Colon (tissue), 2 donors: ENCODE results near the gene LOXL1.
"Not testable (repeated sequence)": the region's sequence is repeated elsewhere in the genome, so short reads cannot be mapped to it uniquely, and the experiment has no call there.

Experiments used
- FAIRE-seq: peaks from 2 replicates; lab custom pipeline; 2012; peaks lifted over from hg19 to GRCh38; lab: Jason Lieb, UNC
- donor health status: control.
- donor health status: control.

LOXL1 gene

GRCh38 chr15:73954188-73955145 lies 28.2 kb downstream of the LOXL1 start:
- no peak for FAIRE-seq

GRCh38 chr15:73955326-73955725 lies 29.1 kb downstream of the LOXL1 start:
- FAIRE-seq: no peak

GRCh38 chr15:73955861-73956742 lies 29.8 kb downstream of the LOXL1 start:
- FAIRE-seq: no peak

GRCh38 chr15:73956743-73957135 lies 30.5 kb downstream of the LOXL1 start:
- no peak for FAIRE-seq

- FAIRE-seq: no peak
Measured at GRCh38 chr15:73957276-73957675, 31.0 kb downstream of the LOXL1 start.

- no peak for FAIRE-seq
Measured at GRCh38 chr15:73957785-73958184, 31.5 kb downstream of the LOXL1 start.

- FAIRE-seq: no peak
Measured at GRCh38 chr15:73959012-73959581, 32.8 kb downstream of the LOXL1 start.

GRCh38 chr15:73959801-73960200 lies 33.5 kb downstream of the LOXL1 start:
- no peak for FAIRE-seq

- not testable (repeated sequence) for FAIRE-seq
Measured at GRCh38 chr15:73960472-73961070, 34.3 kb downstream of the LOXL1 start.

GRCh38 chr15:73962433-73962832 lies 36.2 kb downstream of the LOXL1 start:
- FAIRE-seq: no peak

- FAIRE-seq: no peak
Measured at GRCh38 chr15:73964736-73965093, 38.5 kb downstream of the LOXL1 start.

GRCh38 chr15:73965094-73965757 lies 39.0 kb downstream of the LOXL1 start:
- no peak for FAIRE-seq

- FAIRE-seq: no peak
Measured at GRCh38 chr15:73965758-73966113, 39.5 kb downstream of the LOXL1 start.

GRCh38 chr15:73968461-73968860 lies 42.2 kb downstream of the LOXL1 start:
- FAIRE-seq: no peak

GRCh38 chr15:73969151-73969759 lies 43.0 kb downstream of the LOXL1 start:
- no peak for FAIRE-seq

- FAIRE-seq: no peak
Measured at GRCh38 chr15:73972984-73973682, 46.9 kb downstream of the LOXL1 start.

GRCh38 chr15:73973683-73974200 lies 47.5 kb downstream of the LOXL1 start:
- not testable (repeated sequence) for FAIRE-seq

GRCh38 chr15:73975440-73976125 lies 49.3 kb downstream of the LOXL1 start:
- FAIRE-seq: not testable (repeated sequence)

- no peak for FAIRE-seq
Measured at GRCh38 chr15:73978896-73979295, 52.6 kb downstream of the LOXL1 start.

GRCh38 chr15:73979636-73980035 lies 53.4 kb downstream of the LOXL1 start:
- FAIRE-seq: no peak
